IPS-15b (cell line): ENCODE measurements around the gene ROR2.

Source experiments
- H3K27me3 ChIP-seq: one replicate; pipeline ENCODE4 v1.6.1; 2013; ENCODE audit warnings: low read length; ENCODE audit not compliant: control insufficient read depth, insufficient read depth
- H3K36me3 ChIP-seq: one replicate; pipeline ENCODE4 v1.6.1; 2013; ENCODE audit warnings: low read length; ENCODE audit not compliant: control insufficient read depth, insufficient read depth
- H3K4me1 ChIP-seq: one replicate; pipeline ENCODE4 v1.6.1; 2013; ENCODE audit warnings: mild to moderate bottlenecking, low read length; ENCODE audit not compliant: control insufficient read depth, insufficient read depth
- H3K4me3 ChIP-seq: one replicate; pipeline ENCODE4 v1.5.1; 2013; ENCODE audit warnings: low read depth, low read length
- H3K9ac ChIP-seq: one replicate; pipeline ENCODE4 v1.6.1; 2013; ENCODE audit warnings: low read depth, mild to moderate bottlenecking, low read length
- H3K9me3 ChIP-seq: one replicate; pipeline ENCODE4 v1.6.1; 2013; ENCODE audit warnings: mild to moderate bottlenecking, low read length; ENCODE audit not compliant: control insufficient read depth, insufficient read depth

The ROR2 gene

DNA sequence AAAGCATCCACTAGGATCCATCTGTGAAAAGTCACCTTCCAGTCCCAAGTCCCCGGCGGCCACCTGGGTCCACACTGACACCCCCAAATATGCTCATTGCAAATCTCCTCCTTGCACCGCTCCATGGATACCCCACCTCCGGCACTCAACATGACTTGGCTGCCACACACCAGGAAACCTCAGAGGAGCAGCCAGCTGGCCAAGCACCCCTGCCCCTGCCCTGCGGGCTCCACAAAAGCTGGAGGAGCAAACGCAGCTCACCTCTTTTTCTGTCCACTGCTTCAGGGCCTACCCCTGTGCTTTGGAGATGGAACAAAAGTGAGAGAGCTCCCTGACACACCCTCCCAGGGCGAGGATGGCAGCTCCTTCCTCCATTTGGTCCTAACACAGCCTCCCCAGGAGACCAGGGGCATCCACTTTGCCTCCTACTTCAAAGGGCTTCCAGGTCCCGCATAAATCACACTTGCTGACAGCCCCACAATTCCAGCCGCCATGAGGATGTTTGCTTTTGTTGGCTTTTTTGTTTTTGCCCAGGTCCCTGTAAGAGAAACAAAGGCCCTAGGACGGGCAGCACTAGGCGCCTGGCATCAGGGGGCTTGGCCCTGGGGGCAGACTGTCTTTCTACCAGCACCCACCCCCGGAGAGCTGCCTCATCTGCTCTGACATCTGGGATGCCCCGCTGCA is 14.8 kb downstream of the ROR2 start:
- Histone ChIP-seq H3K9me3 (peaks cover 10% of the 10 kb centered on the region), H3K36me3 (no peaks in the 10 kb centered on the region), H3K4me1 (peaks cover 2% of the 10 kb centered on the region), H3K4me3 (no peak overlapping the region), H3K9ac (no peak overlapping the region), H3K27me3 (no peaks in the 10 kb centered on the region)

GRCh38 chr9:91934654-91935053 is 15.4 kb downstream of the ROR2 start:
- Histone ChIP-seq H3K4me3 (no peak overlapping the region), H3K9ac (no peak overlapping the region), H3K9me3 (peaks cover 13% of the 10 kb centered on the region)

DNA sequence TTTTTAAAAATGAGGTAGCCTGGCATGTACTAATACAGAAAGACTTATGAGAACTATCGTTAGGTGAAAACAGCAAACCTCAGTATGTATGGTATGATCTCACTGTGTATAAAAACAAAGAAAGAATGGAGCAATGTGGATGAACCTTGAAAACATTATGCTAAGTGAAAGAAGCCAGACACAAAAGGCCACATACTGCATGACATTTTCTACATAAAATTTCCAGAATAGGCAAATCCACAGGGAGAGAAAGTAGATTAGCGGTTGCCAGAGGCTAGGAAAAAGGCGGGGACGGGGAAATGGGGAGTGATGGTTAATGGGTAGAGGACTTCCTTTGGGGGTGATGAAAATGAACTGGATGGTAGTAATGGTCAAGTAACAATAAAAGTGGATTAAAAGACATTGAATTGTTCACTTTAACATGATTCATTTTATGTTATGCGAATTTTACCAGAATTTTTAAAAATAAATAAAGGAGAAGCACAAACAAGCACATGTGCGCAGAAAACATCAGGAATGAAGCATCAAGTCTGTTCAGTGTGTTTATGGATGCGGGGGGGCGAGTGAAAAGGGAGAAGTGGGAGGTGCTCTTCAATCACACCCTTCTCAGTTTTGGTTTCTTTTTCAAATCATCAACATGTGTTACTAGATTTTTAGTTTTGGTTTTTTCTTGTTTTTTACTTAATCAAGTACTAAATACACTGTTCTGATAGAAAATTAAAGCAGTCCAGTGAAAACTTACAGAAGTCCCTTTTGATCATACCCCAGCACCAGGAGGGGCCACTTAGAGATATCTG is 16.3 kb downstream of the ROR2 start:
- H3K9ac ChIP-seq = no peak overlapping the region
- no peaks in the 10 kb centered on the region for H3K27me3 ChIP-seq
- no peaks in the 10 kb centered on the region for H3K36me3 ChIP-seq
- H3K9me3 ChIP-seq = peaks cover 13% of the 10 kb centered on the region
- no peaks in the 10 kb centered on the region for H3K4me1 ChIP-seq
- no peak overlapping the region for H3K4me3 ChIP-seq

More at GRCh38 chr9:91934654-91935053, 15.4 kb downstream of the ROR2 start:
- H3K36me3 ChIP-seq = no peaks in the 10 kb centered on the region
- H3K4me1 ChIP-seq = no peaks in the 10 kb centered on the region
- no peaks in the 10 kb centered on the region for H3K27me3 ChIP-seq

GRCh38 chr9:91930475-91930874 is 19.6 kb downstream of the ROR2 start:
- H3K4me3 ChIP-seq = no peak overlapping the region

DNA sequence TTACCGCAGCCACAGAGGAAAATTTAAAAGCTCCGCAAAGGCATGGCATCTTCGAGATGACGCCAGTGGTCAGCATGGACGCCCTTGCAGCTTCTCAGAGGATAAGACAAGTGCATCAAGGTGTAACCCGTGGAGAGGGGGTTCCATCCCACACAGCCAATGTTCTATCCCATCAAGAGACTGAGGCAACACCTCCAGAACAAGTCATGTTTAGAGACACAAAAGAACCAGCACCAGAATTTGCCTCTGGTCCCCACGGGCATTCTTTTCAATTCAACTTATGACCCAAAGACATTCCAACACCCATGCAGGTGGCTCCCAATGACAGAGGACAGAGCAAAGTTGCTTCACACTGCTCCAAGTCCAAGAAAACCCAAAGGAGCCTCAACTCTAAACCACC is 20.7 kb downstream of the ROR2 start:
- Histone ChIP-seq H3K4me3 (no peak overlapping the region), H3K27me3 (no peaks in the 10 kb centered on the region), H3K9ac (no peak overlapping the region), H3K4me1 (no peaks in the 10 kb centered on the region), H3K36me3 (no peaks in the 10 kb centered on the region), H3K9me3 (peaks cover 13% of the 10 kb centered on the region)

More at GRCh38 chr9:91930475-91930874, 19.6 kb downstream of the ROR2 start:
- Histone ChIP-seq H3K4me1 (no peaks in the 10 kb centered on the region), H3K27me3 (no peaks in the 10 kb centered on the region), H3K36me3 (no peaks in the 10 kb centered on the region), H3K9me3 (peaks cover 13% of the 10 kb centered on the region), H3K9ac (no peak overlapping the region)

- no peaks in the 10 kb centered on the region for H3K36me3 ChIP-seq
- no peak overlapping the region for H3K4me3 ChIP-seq
- H3K9me3 ChIP-seq = peaks cover 13% of the 10 kb centered on the region
- H3K27me3 ChIP-seq = no peaks in the 10 kb centered on the region
- no peaks in the 10 kb centered on the region for H3K4me1 ChIP-seq
- H3K9ac ChIP-seq = no peak overlapping the region
These were observed 22.0 kb downstream of the ROR2 start for GRCh38 chr9:91927922-91928510.

- H3K4me3 ChIP-seq = no peak overlapping the region
- no peak overlapping the region for H3K9ac ChIP-seq
- H3K27me3 ChIP-seq = peaks cover 6% of the 10 kb centered on the region
These were observed 25.9 kb downstream of the ROR2 start for GRCh38 chr9:91924090-91924489.

DNA sequence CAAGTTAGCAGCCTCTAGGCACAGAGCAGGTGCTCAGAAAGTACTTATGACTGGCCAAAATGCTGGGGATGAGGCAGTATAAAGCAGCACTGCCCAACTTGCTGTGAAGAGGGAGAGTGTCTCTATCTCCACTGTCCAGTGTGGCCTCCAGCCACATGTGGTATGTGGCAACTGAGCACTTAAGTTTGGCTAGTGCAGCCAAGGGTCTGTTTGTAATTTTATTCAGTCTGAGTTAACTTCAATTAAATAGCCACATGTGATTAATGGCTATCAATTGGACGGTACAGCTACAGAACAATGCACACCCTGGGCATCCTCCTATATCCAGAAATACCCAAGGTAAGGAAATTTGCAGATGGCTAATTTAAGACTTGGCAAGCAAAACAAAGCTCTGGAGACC is 26.9 kb downstream of the ROR2 start:
- H3K9me3 ChIP-seq = no peaks in the 10 kb centered on the region
- H3K27me3 ChIP-seq = peaks cover 6% of the 10 kb centered on the region
- H3K36me3 ChIP-seq = no peaks in the 10 kb centered on the region
- no peak overlapping the region for H3K4me3 ChIP-seq
- H3K9ac ChIP-seq = no peak overlapping the region
- peaks cover 8% of the 10 kb centered on the region for H3K4me1 ChIP-seq

More at GRCh38 chr9:91924090-91924489, 25.9 kb downstream of the ROR2 start:
- Histone ChIP-seq H3K9me3 (no peaks in the 10 kb centered on the region), H3K4me1 (peaks cover 8% of the 10 kb centered on the region), H3K36me3 (no peaks in the 10 kb centered on the region)

GRCh38 chr9:91921371-91921770 is 28.7 kb downstream of the ROR2 start:
- no peaks in the 10 kb centered on the region for H3K9me3 ChIP-seq
- H3K4me1 ChIP-seq = peaks cover 8% of the 10 kb centered on the region
- peaks cover 6% of the 10 kb centered on the region for H3K27me3 ChIP-seq
- H3K36me3 ChIP-seq = no peaks in the 10 kb centered on the region
- no peak overlapping the region for H3K9ac ChIP-seq
- no peak overlapping the region for H3K4me3 ChIP-seq

DNA sequence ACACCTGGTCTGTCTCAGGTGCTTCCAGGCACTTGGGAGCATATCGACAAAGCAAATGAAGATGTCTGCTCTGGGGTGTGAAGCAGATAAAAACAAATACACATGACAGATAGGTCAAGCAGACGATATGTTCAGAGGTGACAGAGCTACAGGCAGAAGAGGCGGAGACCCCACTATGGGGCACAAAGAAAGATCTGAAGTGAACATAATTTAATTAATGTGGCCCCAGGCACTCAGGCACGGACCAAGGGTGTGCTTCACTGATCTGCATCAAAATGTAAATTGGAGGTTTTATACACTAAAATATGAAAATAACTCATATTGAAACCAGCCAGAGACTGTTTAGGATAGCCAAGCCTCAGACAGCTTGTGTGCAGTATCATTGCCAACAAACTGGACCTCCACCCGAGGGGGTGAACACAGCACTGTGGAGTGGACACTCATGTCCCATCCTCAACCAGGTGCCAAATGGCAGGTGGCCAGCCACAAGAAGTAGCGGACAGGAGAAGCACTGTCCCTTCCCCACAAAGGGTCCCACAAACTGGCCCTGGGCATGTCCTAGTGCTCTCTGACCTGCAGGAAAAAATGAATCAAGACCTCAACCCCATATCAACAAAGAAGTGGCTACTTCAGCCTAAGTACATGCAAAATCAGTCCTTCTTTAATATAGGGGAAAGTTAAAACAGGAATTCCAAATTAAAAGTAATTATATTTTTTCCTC is 29.2 kb downstream of the ROR2 start:
- no peak overlapping the region for H3K9ac ChIP-seq
- no peak overlapping the region for H3K4me3 ChIP-seq
- no peaks in the 10 kb centered on the region for H3K9me3 ChIP-seq
- H3K4me1 ChIP-seq = peaks cover 8% of the 10 kb centered on the region
- H3K27me3 ChIP-seq = peaks cover 6% of the 10 kb centered on the region
- no peaks in the 10 kb centered on the region for H3K36me3 ChIP-seq

DNA sequence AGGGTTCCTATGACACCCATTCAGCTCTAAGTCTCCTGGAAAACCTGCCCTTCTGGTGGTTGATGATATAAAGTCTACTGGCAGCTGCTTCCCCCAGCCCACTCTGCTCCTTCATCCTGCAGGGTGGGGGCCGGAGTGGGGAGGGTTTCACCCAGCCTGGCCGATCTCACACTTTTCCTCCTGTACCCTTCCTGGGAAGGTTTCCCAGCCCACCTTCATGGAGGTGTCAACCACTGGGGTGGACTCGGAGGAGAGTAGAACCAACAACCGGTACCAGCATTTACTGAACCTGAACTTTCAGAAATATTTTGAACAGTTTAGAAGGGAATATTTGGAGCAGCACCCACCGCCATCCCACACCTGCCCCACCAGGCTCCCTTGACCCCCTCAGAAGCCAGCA is 30.4 kb downstream of the ROR2 start:
- Histone ChIP-seq H3K9ac (no peak overlapping the region), H3K4me3 (no peak overlapping the region), H3K27me3 (peaks cover 6% of the 10 kb centered on the region), H3K9me3 (no peaks in the 10 kb centered on the region), H3K4me1 (peaks cover 8% of the 10 kb centered on the region), H3K36me3 (no peaks in the 10 kb centered on the region)
